HG02798 (cell line): ENCODE results near the gene ARHGAP35.
"Not testable (repeated sequence)": the region's sequence is repeated elsewhere in the genome, so short reads cannot be mapped to it uniquely, and the experiment has no call there.

Source experiments
- ATAC-seq: cut with Tn5 transposase; IDR thresholded peaks from one replicate; pipeline ENCODE4 v1.9.1; 2021; ENCODE audit warnings: mild to moderate bottlenecking; ENCODE audit not compliant: unreplicated experiment, poor library complexity

ARHGAP35 gene

DNA sequence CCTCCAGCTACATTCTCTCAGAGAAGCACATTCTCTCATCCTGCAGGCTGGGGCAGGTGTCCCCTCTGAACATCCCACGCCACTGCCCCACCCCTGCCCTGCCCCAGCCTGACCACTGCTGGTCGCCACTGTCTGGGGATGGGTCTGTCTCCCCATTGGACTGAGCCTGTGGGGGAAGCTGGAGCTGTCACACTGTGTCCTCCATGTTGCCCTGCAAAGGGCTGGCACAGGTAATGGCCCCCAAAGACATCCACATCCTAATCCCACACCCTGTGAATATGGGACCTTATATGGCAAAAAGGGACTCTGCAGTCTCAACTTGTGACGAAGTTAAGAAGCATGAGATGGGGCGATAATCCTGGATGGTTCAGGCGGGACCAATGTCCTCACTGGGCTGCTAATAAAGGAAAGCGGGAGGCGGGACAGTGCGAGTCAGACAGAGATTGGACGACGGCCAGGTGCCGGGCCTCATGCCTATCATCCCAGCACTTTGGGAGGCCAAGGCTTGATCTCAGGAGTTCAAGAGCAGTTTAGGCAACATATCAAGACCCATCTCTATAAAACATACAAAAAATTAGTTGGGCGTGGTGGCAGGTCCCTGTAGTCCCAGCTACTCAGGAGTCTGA lies 19.2 kb upstream of the ARHGAP35 start:
- ATAC-seq = no peak

- no peak for ATAC-seq
Observed at GRCh38 chr19:46842791-46843190, 18.0 kb upstream of the ARHGAP35 start.

DNA sequence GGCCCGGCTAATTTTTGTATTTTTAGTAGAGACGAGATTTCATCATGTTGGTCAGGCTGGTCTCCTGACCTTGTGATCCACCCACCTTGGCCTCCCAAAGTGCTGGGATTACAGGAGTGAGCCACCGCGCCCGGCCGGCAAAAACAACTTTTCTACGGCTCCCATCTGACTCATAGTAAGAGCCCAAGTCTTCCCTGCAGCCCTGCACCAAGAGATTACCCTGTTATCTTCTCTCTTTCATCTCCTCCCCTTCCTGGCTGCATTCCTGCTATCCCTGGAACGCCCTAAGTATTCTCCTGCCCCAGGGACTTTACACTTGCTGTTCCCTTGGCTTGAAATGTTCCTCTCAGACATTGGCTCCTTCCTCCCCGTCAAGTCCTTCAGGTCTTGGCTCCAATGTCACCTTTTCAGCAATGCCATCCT lies 16.7 kb upstream of the ARHGAP35 start:
- ATAC-seq = no peak

DNA sequence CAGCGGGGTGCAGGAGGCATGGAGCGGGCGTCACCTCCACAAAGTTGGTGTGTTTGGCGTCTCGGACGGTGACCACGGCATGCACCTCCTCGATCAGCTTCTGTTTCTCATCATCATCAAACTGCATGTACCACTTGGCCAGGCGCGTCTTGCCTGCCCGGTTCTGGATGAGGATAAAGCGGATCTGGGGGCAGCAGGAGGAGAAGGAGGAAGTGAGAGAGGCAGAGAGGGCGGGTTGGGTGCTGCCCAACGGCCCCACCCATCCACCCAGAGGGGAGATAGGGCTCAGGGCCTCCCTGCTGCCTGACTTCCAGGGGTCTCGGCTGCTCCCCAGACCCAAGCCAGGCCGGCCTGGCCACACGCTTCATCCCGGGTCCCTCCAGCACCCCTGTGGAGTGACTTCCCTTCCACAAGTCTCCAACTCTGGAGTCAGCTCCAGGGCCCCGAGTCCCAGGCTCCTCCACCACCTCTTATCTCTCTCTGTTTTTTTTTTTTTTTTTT lies 14.8 kb upstream of the ARHGAP35 start:
- ATAC-seq = no peak

GRCh38 chr19:46847528-46847927 lies 13.3 kb upstream of the ARHGAP35 start:
- no peak for ATAC-seq

DNA sequence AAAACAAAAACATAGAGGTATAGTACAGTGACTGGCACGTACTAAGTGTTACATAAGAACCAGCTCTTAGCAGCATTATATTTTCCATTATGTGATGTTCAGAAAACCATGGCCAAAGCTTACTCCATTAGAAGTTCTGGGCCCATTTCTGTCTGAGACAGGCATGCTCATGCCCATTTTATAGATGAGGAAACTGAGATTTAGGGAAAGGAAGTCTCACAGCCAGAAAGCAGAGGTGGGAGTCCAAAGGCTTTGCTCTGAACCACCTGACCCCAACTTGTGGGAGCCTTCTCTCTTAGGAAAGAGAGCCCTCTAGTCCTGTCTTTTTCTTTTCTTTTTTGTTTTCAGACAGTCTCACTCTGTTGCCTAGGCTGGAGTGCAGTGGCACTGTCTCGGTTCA lies 12.4 kb upstream of the ARHGAP35 start:
- ATAC-seq = no peak

DNA sequence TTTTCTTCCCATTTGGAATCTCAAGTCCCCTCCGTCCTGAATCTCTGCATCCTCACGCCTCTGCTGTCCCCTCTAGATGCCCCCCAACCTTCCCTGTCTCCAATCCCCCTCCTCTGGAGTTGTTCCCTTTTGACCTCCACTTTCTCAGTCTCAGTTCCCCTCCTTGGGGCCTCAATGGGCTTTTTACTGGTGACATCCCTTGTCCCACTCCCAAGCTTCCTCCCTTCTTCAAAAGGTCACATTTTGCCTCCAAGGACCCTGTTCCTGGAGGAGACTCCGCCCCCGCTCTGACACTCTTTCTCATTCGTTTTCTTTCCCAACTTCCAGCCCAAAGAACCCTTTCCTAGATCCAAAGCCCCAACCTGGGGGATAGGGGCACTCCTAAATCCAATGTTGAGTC lies 11.2 kb upstream of the ARHGAP35 start:
- no peak for ATAC-seq

GRCh38 chr19:46850228-46851203 lies 10.3 kb upstream of the ARHGAP35 start, which contains the start of gene AP2S1:
Gene AP2S1, minus strand, starts transcription at chr19:46850846. Its CDS starts 80 bp downstream, at chr19:46850766.
- peak; percentile 95 for ATAC-seq

DNA sequence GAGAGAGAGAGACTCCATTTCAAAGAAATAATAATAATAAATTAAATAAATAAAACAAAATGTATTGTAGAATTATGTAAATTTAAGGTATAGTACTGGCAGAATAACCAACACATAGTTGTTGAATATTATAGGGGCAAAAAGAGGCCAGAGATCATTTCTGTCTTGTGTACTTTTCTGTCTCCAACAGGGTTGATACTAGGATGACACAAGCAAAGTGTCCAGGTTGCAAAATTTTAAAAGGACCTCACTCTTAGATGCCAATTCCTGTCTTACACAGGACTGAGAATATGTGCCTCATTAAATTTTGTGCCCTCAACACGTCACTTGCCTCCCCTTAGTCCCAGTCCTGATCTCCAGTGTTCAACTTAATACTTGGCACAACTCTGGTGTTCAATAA lies 8.0 kb upstream of the ARHGAP35 start:
- no peak for ATAC-seq

- ATAC-seq = not testable (repeated sequence)
Observed at GRCh38 chr19:46854698-46855097, 6.1 kb upstream of the ARHGAP35 start.

- ATAC-seq = peak; percentile 47
Observed at GRCh38 chr19:46856062-46857022, 4.5 kb upstream of the ARHGAP35 start.

DNA sequence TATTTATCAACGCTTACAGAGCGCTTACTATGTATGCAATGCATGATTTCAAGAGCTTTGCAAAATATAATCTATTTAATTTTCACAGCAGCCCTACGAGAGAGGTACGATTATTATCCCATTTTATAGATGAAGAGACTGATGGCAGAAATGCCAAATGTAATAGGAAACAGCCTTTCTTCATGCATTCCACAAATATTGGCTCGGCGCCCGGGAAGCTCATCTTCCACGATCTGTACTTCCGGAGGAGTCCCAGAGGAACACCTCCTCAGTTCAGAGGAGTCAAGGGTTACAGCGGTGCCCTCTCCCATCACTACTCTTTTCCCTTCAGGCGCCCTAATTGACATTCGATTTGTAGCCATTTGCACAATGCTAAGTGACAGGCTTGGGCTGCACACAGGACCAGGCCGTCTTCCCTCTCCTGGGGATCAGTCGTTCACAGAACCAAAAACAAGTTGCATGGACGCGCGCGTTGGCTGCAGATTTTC lies 1.1 kb upstream of the ARHGAP35 start:
- no peak for ATAC-seq

DNA sequence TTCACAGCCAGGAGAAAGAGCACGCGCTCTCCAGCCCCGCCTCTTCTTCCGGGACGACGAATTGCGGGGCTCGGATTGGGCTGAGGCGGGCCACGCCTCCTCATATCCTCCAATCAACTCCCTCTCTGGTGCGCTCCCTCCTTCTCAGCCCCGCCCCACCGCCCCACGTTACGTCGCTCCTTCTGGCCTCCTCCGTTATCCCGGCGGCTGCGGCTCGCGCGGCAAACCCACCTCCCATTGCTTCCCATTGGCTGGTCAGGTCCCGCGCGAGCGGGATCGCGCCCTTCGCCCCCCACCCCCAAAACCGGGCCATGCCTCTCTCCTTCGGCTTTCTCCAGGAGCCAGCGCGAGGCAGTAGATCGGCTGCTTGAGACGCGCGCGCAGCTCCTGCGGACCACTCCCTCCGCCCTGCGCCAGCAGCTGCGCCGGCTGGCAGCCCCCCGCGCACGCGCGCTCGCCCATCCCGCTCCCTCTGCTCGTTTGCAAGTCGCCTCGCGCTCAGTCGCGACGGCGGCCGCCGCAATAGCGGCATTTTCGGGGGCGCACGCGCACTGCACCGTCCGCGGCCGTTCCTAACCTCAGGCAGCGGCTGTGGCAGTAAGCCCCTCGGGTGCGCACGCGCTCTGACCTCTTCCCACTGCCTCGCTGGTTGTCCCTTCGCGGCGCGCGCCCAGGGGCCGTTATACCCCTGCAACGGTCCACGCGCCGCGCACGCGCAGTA lies 512 bp upstream of the ARHGAP35 start:
- ATAC-seq = peak; percentile 80

- no peak for ATAC-seq
Observed at GRCh38 chr19:46861691-46862502, 1.1 kb downstream of the ARHGAP35 start.

GRCh38 chr19:46862503-46862834 lies 1.7 kb downstream of the ARHGAP35 start:
- ATAC-seq = no peak

- no peak for ATAC-seq
Observed at GRCh38 chr19:46862974-46863632, 2.3 kb downstream of the ARHGAP35 start.

DNA sequence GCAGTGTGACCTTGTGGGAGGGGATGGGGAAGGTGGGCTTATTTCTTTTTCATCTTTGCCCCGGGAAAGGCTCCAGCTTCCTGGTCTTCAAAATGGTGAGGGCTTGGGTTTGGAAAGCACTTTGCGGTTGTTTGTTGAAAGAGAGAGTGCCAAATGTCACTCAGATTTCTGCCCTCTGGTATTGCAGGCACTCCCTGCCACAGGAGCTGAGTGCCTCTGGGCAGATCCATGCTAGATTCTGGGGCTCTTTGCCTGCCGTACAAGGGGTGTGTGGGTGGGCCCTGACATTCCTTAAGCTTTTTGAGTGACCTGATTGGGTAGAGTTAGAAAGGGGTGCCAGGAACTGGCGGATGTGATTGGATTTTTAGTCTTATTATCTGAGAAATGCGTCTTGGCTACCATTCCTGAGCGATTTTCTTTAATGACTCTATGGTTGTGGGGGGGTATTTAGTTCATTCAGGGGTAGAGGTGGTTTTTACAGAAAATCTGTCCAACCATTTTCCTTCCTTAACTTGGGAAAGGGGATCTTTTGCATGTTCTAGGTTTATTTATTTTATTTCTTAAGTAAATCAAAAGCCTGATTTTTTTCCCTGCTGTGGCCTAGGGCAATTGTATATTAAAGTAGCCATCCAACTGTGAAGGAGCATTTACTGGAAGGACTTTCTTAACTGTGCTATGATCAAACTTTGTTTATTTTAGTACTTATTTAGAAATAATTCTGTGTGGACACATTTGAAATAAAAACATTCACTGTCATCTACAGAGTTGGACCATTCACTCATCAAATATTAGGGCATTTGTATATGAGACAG lies 3.2 kb downstream of the ARHGAP35 start:
- no peak for ATAC-seq
